K562 (cell line): ENCODE results near the gene FMNL2. TPM values are rescaled to one million over a fixed set of nuclear protein-coding genes. Genes with fewer than 3 reads are reported as not detected.

Experiments used
- ATAC-seq: fragments of 200-7000 bp; cut with Tn5 transposase; 3 replicates; pipeline ENCODE4 v1.9.1; 2020; ENCODE audit warnings: moderate library complexity
- BruUV-seq: library from RNA; stranded (reverse); fragments of 400-500 nt; replicated peaks from 2 replicates; lab custom pipeline; 2021; lab: Mats Ljungman, UMichigan
- CTCF ChIA-PET: fragments of 300-600 bp; formaldehyde crosslinking; extraction: SDS; loops from one replicate; lab custom pipeline; 2021; ENCODE audit warnings: low intra/inter-chr PET ratio; lab: Yijun Ruan, JAX
- POLR2A ChIA-PET: fragments of 300-600, 350-650 bp; sonication (Branson Sonifier 250); formaldehyde crosslinking; extraction: SDS; loops from one replicate; lab custom pipeline; 2021; ENCODE audit warnings: antibody characterized with exemption, inconsistent platforms; lab: Yijun Ruan, JAX
- DNase-seq, 4 experiments: peaks; one replicate each; pipeline versions ENCODE4 v3.0.0 to v3.0.0-alpha.2; 2011 to 2018; ENCODE audit warnings: low spot score in 3 of 4, mixed read lengths in 3 of 4; ENCODE audit errors: extremely low read depth in 1 of 4
- FAIRE-seq: peaks from 2 replicates; lab custom pipeline; 2011; peaks lifted over from hg19 to GRCh38; lab: Jason Lieb, UNC
- H2AFZ ChIP-seq: 2 replicates; pipeline ENCODE4 v1.6.0; 2011; ENCODE audit warnings: low read depth, low read length, control low read depth, inconsistent platforms
- H3K27ac ChIP-seq: fragments of 200-600 bp; 3 replicates; pipeline ENCODE4 v1.8.0; 2011; ENCODE audit warnings: low read depth, mild to moderate bottlenecking, control low read depth, inconsistent platforms, low read length, moderate library complexity, mixed read lengths; ENCODE audit errors: extremely low read depth
- H3K27me3 ChIP-seq, 2 experiments: fragments of 300-600 bp in 1 of 2; 2 replicates in 1 of 2; 3 replicates in 1 of 2; pipeline versions ENCODE4 v1.6.0 to v1.8.0; 2011; ENCODE audit warnings: inconsistent platforms in 2 of 2, low read length in 2 of 2, mild to moderate bottlenecking in 1 of 2, mixed read lengths in 1 of 2, moderate library complexity in 1 of 2; ENCODE audit not compliant: control insufficient read depth in 2 of 2, insufficient read depth in 2 of 2
- H3K36me3 ChIP-seq: fragments of 300-600 bp; 3 replicates; pipeline ENCODE4 v1.8.0; 2011; ENCODE audit warnings: mild to moderate bottlenecking, low read length, inconsistent platforms; ENCODE audit not compliant: control insufficient read depth, insufficient read depth
- H3K4me1 ChIP-seq, 2 experiments: fragments of 200-600 bp in 1 of 2; replicated peaks in 1 of 2; 2 replicates in 1 of 2; 3 replicates in 1 of 2; pipeline versions ENCODE4 v1.5.1 to v1.8.0; 2011; ENCODE audit warnings: inconsistent platforms in 2 of 2, low read length in 2 of 2, mild to moderate bottlenecking in 1 of 2, mixed read lengths in 1 of 2, moderate library complexity in 1 of 2; ENCODE audit not compliant: control insufficient read depth in 2 of 2, insufficient read depth in 2 of 2
- H3K4me2 ChIP-seq: 2 replicates; pipeline ENCODE4 v1.6.1; 2011; ENCODE audit warnings: low read length, control low read depth, inconsistent platforms, mixed read lengths; ENCODE audit not compliant: insufficient read depth
- H3K4me3 ChIP-seq: fragments of 200-600 bp; sonication (generic), shearing (Covaris generic); 2 replicates; pipeline ENCODE4 v1.5.1; 2016; ENCODE audit warnings: control low read depth, inconsistent platforms
- H3K79me2 ChIP-seq: fragments of 200-600 bp; 3 replicates; pipeline ENCODE4 v1.8.0; 2011; ENCODE audit warnings: low read length, inconsistent platforms; ENCODE audit not compliant: control insufficient read depth, insufficient read depth
- H3K9ac ChIP-seq, 2 experiments: 2 replicates each; pipeline versions ENCODE4 v1.6.0 to v1.6.1; 2011; ENCODE audit warnings: low read depth in 2 of 2, low read length in 2 of 2, control low read depth in 1 of 2, inconsistent platforms in 1 of 2, mild to moderate bottlenecking in 1 of 2, mixed read lengths in 1 of 2; ENCODE audit not compliant: insufficient read depth in 1 of 2
- H3K9me1 ChIP-seq: one replicate; pipeline ENCODE4 v1.6.0; 2011; ENCODE audit warnings: inconsistent platforms, mild to moderate bottlenecking, low read length, moderate library complexity; ENCODE audit not compliant: control insufficient read depth, insufficient read depth
- H3K9me3 ChIP-seq: replicated peaks from 2 replicates; pipeline ENCODE4 v1.5.1; 2011; ENCODE audit warnings: low read depth, low read length, inconsistent platforms; ENCODE audit not compliant: control insufficient read depth, insufficient read depth
- H4K20me1 ChIP-seq: replicated peaks from 2 replicates; pipeline ENCODE4 v1.6.1; 2011; ENCODE audit warnings: low read length, inconsistent platforms, mixed read lengths; ENCODE audit not compliant: control insufficient read depth, insufficient read depth
- ARNT ChIP-seq, 2 experiments: fragments of 450-650 bp; IDR thresholded peaks; 2 replicates each; pipeline ENCODE4 v1.6.1; 2016; ENCODE audit warnings: mild to moderate bottlenecking in 1 of 2
- CCNT2 ChIP-seq: IDR thresholded peaks from 2 replicates; pipeline ENCODE4 v1.6.1; 2011; ENCODE audit warnings: borderline replicate concordance, low read depth, mild to moderate bottlenecking, moderate library complexity, mixed read lengths, low read length; ENCODE audit not compliant: insufficient read length; ENCODE audit errors: extremely low read depth
- KLF10 ChIP-seq: fragments of 250-450 bp; sonication (Bioruptor Pico); IDR thresholded peaks from 2 replicates; pipeline ENCODE4 v1.6.1; 2021; ENCODE audit warnings: matching md5 sums
- NEUROD1 ChIP-seq: fragments of 150-350 bp; IDR thresholded peaks from 2 replicates; pipeline ENCODE4 v1.6.1; 2014; ENCODE audit warnings: borderline replicate concordance, low read length, low read depth; ENCODE audit not compliant: partially characterized antibody
- NFIX ChIP-seq: fragments of 250-450 bp; sonication (Bioruptor Pico); IDR thresholded peaks from 2 replicates; pipeline ENCODE4 v1.4.0; 2020; ENCODE audit warnings: low read depth, mild to moderate bottlenecking, moderate library complexity
- NFYB ChIP-seq: IDR thresholded peaks from 2 replicates; pipeline ENCODE4 v1.6.1; 2011; ENCODE audit warnings: mild to moderate bottlenecking, moderate library complexity; ENCODE audit not compliant: insufficient read length; ENCODE audit errors: extremely low read depth
- SAFB2 ChIP-seq: fragments of 200-400 bp; formaldehyde crosslinking; IDR thresholded peaks from 2 replicates; pipeline ENCODE4 v1.6.1; 2018; ENCODE audit warnings: borderline replicate concordance, low read length, low read depth, moderate library complexity; ENCODE audit not compliant: severe bottlenecking
- SOX6 ChIP-seq: fragments of 450-650 bp; IDR thresholded peaks from 2 replicates; pipeline ENCODE4 v1.6.1; 2014; ENCODE audit warnings: mild to moderate bottlenecking
- ZBED1 ChIP-seq: IDR thresholded peaks from 2 replicates; pipeline ENCODE4 v1.6.1; 2014
- ZNF124 ChIP-seq: sonication (generic); formaldehyde crosslinking; IDR thresholded peaks from 2 replicates; pipeline ENCODE4 v1.8.1; 2022; ENCODE audit warnings: missing genetic modification reagents
- ZNF197 ChIP-seq: fragments of 200-800 bp; sonication (Bioruptor generic); IDR thresholded peaks from 2 replicates; pipeline ENCODE4 v1.6.1; 2016; ENCODE audit warnings: low read depth, missing genetic modification characterization, missing compliant biosample characterization
- ZNF384 ChIP-seq: IDR thresholded peaks from 2 replicates; pipeline ENCODE4 v1.6.1; 2012; ENCODE audit warnings: low read depth, low read length, improper control_type of control experiment
- WGBS: fragments of 100-300 bp; shearing (Covaris generic); methylation state at CpG from one replicate; pipeline ENCODE4 v1.1.6; 2016; ENCODE audit warnings: low coverage, mixed read lengths; ENCODE audit not compliant: insufficient coverage; ENCODE audit errors: missing lambda C conversion rate; 5-methylcytosine and 5-hydroxymethylcytosine counted together
- in situ Hi-C: fragments of 300-500 bp; cut with MboI; formaldehyde crosslinking; loops from 4 replicates; pipeline ENCODE4 v1.15.0; 2018; ENCODE audit warnings: inconsistent platforms, mixed read lengths
- intact Hi-C: fragments of 100-400 bp; cut with micrococcal nuclease; formaldehyde crosslinking; loops from 2 replicates; pipeline ENCODE4 v1.14.2; 2022
- polyA plus RNA-seq, 8 experiments: library from polyadenylated mRNA; depleted of rRNA in 4 of 8; stranded (reverse) in 5 of 8; unstranded in 3 of 8; fragments of >200 nt; fragmentation: Nextera tagmentation in 2 of 8; fragmentation: Illumina TruSeq in 1 of 8; extraction: Ambion mirVana in 2 of 8; extraction: Trizol in 1 of 8; gene quantifications; 2 replicates each; pipeline versions ENCODE4 v1.2.1 to v1.2.3, GENCODE V29; 2011 to 2014; ENCODE audit warnings: inconsistent platforms in 1 of 8, missing spikeins in 1 of 8
- total RNA-seq, 7 experiments: library from RNA; depleted of rRNA in 6 of 7; stranded (reverse); fragments of >200 nt in 6 of 7; fragmentation: Illumina TruSeq in 2 of 7; extraction: Trizol in 2 of 7; gene quantifications; 2 replicates each; pipeline versions ENCODE4 v1.2.1 to v1.2.3, GENCODE V29; 2011 to 2021; ENCODE audit warnings: low replicate concordance in 1 of 7
- TF ChIP-seq, protein P1 (sequence below): IDR thresholded peaks from 2 replicates; pipeline ENCODE4 v1.6.1; 2012; ENCODE audit warnings: low read depth, low read length, improper control_type of control experiment, borderline replicate concordance
- TF ChIP-seq, protein P2 (sequence below): IDR thresholded peaks from 3 replicates; pipeline ENCODE4 v1.6.1; 2011; ENCODE audit warnings: borderline replicate concordance, mild to moderate bottlenecking, moderate library complexity; ENCODE audit not compliant: insufficient read length; ENCODE audit errors: extremely low read depth
- TF ChIP-seq, protein P3 (sequence below): fragments of 250-450 bp; sonication (Bioruptor Pico); IDR thresholded peaks from 2 replicates; pipeline ENCODE4 v1.8.0; 2021; ENCODE audit warnings: moderate library complexity, mild to moderate bottlenecking, inconsistent platforms
- TF ChIP-seq, protein P4 (sequence below): fragments of 200-800 bp; sonication (Bioruptor generic); IDR thresholded peaks from 2 replicates; pipeline ENCODE4 v1.6.1; 2017; ENCODE audit warnings: missing genetic modification characterization, missing compliant biosample characterization

Gene FMNL2
- total and polyA plus RNA-seq, 9 of the 15 experiments (the other 6 are each of a cell fraction or from before 2014, with no cell fraction given) = 0.15 to 0.49 (median 0.24) TPM; not detected in 1

DNA sequence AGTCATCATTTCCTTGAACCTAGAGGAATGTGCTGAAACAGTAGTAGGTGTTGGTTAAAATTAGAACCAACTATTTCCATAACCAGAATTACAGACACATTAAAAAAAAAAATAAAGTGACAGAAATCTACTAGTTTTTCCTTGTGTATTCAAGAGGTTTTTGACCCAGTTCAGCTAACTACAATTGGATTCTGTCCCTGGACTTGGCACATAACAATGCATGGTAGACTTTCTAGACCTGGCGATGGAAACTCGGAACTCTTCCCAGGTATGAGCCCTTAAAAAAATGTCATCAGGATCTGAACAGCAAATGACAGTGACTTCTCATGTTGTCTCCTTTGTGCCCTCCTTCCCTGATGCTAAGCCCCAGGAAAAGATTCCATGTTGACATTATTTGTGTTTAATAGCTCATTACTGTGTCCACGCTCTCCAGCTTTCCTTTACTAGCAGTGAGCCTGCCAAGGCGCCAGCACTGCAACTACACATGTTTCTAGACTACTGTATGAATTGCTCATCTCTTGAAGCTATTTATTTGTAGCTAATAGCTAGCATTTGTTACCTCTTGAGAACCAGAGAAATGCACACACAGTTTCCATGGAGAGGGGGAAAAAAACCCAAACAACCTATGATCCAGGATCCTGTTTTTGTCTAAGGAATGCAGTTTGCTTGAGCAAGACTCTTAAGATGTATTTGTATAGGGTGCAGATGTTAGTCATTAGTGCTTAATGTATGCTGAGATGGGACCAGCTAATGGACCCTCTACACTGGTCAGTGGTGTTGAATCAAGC lies 148.5 kb downstream of the FMNL2 start:
- no peak for TF ChIP-seq SOX6
- TF ChIP-seq NEUROD1 = no peak
- TF ChIP-seq, protein P1, sequence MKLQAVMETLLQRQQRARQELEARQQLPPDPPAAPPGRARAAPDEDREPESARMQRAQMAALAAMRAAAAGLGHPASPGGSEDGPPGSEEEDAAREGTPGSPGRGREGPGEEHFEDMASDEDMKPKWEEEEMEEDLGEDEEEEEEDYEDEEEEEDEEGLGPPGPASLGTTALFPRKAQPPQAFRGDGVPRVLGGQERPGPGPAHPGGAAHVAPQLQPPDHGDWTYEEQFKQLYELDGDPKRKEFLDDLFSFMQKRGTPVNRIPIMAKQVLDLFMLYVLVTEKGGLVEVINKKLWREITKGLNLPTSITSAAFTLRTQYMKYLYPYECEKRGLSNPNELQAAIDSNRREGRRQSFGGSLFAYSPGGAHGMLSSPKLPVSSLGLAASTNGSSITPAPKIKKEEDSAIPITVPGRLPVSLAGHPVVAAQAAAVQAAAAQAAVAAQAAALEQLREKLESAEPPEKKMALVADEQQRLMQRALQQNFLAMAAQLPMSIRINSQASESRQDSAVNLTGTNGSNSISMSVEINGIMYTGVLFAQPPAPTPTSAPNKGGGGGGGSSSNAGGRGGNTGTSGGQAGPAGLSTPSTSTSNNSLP = no peak
- no peak for TF ChIP-seq NFYB
- TF ChIP-seq, protein P2, sequence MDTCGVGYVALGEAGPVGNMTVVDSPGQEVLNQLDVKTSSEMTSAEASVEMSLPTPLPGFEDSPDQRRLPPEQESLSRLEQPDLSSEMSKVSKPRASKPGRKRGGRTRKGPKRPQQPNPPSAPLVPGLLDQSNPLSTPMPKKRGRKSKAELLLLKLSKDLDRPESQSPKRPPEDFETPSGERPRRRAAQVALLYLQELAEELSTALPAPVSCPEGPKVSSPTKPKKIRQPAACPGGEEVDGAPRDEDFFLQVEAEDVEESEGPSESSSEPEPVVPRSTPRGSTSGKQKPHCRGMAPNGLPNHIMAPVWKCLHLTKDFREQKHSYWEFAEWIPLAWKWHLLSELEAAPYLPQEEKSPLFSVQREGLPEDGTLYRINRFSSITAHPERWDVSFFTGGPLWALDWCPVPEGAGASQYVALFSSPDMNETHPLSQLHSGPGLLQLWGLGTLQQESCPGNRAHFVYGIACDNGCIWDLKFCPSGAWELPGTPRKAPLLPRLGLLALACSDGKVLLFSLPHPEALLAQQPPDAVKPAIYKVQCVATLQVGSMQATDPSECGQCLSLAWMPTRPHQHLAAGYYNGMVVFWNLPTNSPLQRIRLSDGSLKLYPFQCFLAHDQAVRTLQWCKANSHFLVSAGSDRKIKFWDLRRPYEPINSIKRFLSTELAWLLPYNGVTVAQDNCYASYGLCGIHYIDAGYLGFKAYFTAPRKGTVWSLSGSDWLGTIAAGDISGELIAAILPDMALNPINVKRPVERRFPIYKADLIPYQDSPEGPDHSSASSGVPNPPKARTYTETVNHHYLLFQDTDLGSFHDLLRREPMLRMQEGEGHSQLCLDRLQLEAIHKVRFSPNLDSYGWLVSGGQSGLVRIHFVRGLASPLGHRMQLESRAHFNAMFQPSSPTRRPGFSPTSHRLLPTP = no peak
- TF ChIP-seq, protein P3, sequence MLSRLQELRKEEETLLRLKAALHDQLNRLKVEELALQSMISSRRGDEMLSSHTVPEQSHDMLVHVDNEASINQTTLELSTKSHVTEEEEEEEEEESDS = no peak
- no peak for TF ChIP-seq ZNF197 (CRISPR knock-in tag)
- no peak for TF ChIP-seq ZBED1
- TF ChIP-seq, protein P4, sequence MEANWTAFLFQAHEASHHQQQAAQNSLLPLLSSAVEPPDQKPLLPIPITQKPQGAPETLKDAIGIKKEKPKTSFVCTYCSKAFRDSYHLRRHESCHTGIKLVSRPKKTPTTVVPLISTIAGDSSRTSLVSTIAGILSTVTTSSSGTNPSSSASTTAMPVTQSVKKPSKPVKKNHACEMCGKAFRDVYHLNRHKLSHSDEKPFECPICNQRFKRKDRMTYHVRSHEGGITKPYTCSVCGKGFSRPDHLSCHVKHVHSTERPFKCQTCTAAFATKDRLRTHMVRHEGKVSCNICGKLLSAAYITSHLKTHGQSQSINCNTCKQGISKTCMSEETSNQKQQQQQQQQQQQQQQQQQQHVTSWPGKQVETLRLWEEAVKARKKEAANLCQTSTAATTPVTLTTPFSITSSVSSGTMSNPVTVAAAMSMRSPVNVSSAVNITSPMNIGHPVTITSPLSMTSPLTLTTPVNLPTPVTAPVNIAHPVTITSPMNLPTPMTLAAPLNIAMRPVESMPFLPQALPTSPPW = no peak
- no peak for TF ChIP-seq NFIX (CRISPR knock-in tag)
- no peak for TF ChIP-seq CCNT2
- TF ChIP-seq ARNT (IDR thresholded peaks at IDR 0.05) = no peak
- TF ChIP-seq KLF10 (CRISPR knock-in tag) = no peak
- TF ChIP-seq ZNF384 = no peak
- no peak for TF ChIP-seq SAFB2
- no peak for TF ChIP-seq ZNF124
- TF ChIP-seq, all 486 proteins: peak for 0
- Histone ChIP-seq H3K4me2 (no peak overlapping the region), H3K4me3 (no peak overlapping the region), H3K4me1 (no peaks in the 10 kb centered on the region), H2AFZ (no peak overlapping the region), H4K20me1 (no peaks in the 10 kb centered on the region), H3K79me2 (no peaks in the 10 kb centered on the region), H3K9me1 (no peaks in the 10 kb centered on the region), H3K9me3 (no peaks in the 10 kb centered on the region), H3K27me3 (peaks cover 0 to 6% of the 10 kb centered on the region in 2 experiments; a peak in 2 of 5 replicates), H3K36me3 (no peaks in the 10 kb centered on the region), H3K27ac (no peak overlapping the region), H3K9ac (no peak overlapping the region)
- ChIA-PET POLR2A (interaction anchor here (0.6 kb wide), 1 partner anchor 20 kb away, joined by 3 read pairs; no protein-coding TSS in a partner anchor), CTCF (no interaction called here)
- ATAC-seq = no peak
- intact Hi-C loops = no loop called here
- no peak for DNase-seq
- 0% methylated on average over 4 of the region's 4 CpGs for WGBS
- no TSS peak for BruUV-seq
- FAIRE-seq = no peak
- in situ Hi-C loops = no loop called here
